IMR-90 (cell line): Measurements from ENCODE around the gene PDIA2. TPM values are rescaled to one million over a fixed set of nuclear protein-coding genes. Genes with fewer than 3 reads are reported as not detected.

Experiments used
- ATAC-seq: fragments of 200-7000 bp; cut with Tn5 transposase; 2 replicates; pipeline ENCODE4 v1.9.1; 2020; ENCODE audit warnings: low read depth, mild to moderate bottlenecking, moderate library complexity
- BruUV-seq: library from RNA; stranded (reverse); fragments of 400-500 nt; replicated peaks from 2 replicates; lab custom pipeline; 2021; lab: Mats Ljungman, UMichigan
- CTCF ChIA-PET: fragments of 300-600 bp; formaldehyde crosslinking; extraction: SDS; loops from one replicate; lab custom pipeline; 2021; ENCODE audit warnings: antibody characterized with exemption; lab: Yijun Ruan, JAX
- POLR2A ChIA-PET: fragments of 300-600 bp; sonication (Branson Sonifier 250); formaldehyde crosslinking; loops from one replicate; lab custom pipeline; 2022; ENCODE audit warnings: antibody characterized with exemption; ENCODE audit not compliant: unreplicated experiment; lab: Charles Lee
- DNase-seq: peaks from one replicate; pipeline ENCODE4 v3.0.0; 2013
- H2AFZ ChIP-seq: replicated peaks from 2 replicates; pipeline ENCODE3; 2013; ENCODE audit warnings: low read length, mild to moderate bottlenecking; ENCODE audit not compliant: poor library complexity
- H2AK5ac ChIP-seq: 2 replicates; pipeline ENCODE4 v1.6.1; 2013; ENCODE audit warnings: low read depth, low read length, inconsistent platforms
- H2AK9ac ChIP-seq: replicated peaks from 2 replicates; pipeline ENCODE3; 2013; ENCODE audit warnings: mild to moderate bottlenecking, low read depth, low read length, moderate library complexity; ENCODE audit not compliant: poor library complexity
- H2BK120ac ChIP-seq: 2 replicates; pipeline ENCODE4 v1.6.1; 2013; ENCODE audit warnings: low read depth, low read length, inconsistent platforms
- H2BK15ac ChIP-seq: 3 replicates; pipeline ENCODE4 v1.6.1; 2013; ENCODE audit warnings: low read depth, low read length, inconsistent platforms
- H2BK20ac ChIP-seq: 2 replicates; pipeline ENCODE4 v1.6.1; 2013; ENCODE audit warnings: low read depth, mild to moderate bottlenecking, inconsistent platforms, low read length, moderate library complexity
- H2BK5ac ChIP-seq: 2 replicates; pipeline ENCODE4 v1.6.1; 2013; ENCODE audit warnings: mild to moderate bottlenecking, low read depth, low read length, inconsistent platforms; ENCODE audit not compliant: poor library complexity, severe bottlenecking
- H3K14ac ChIP-seq: replicated peaks from 2 replicates; pipeline ENCODE4 v1.6.1; 2013; ENCODE audit warnings: low read depth, low read length, inconsistent platforms
- H3K18ac ChIP-seq: 2 replicates; pipeline ENCODE4 v1.6.1; 2013; ENCODE audit warnings: low read depth, low read length, control low read depth
- H3K23ac ChIP-seq: 2 replicates; pipeline ENCODE4 v1.6.1; 2013; ENCODE audit warnings: low read depth, low read length, inconsistent platforms
- H3K27ac ChIP-seq: 2 replicates; pipeline ENCODE4 v1.5.1; 2013; ENCODE audit warnings: mild to moderate bottlenecking, control low read depth, low read length; ENCODE audit not compliant: insufficient read depth
- H3K27me3 ChIP-seq: 2 replicates; pipeline ENCODE4 v1.6.1; 2013; ENCODE audit warnings: low read length; ENCODE audit not compliant: control insufficient read depth, insufficient read depth
- H3K36me3 ChIP-seq: 2 replicates; pipeline ENCODE4 v1.6.1; 2013; ENCODE audit warnings: low read length, mixed read lengths; ENCODE audit not compliant: control insufficient read depth, insufficient read depth
- H3K4ac ChIP-seq: 2 replicates; pipeline ENCODE4 v1.6.1; 2013; ENCODE audit warnings: low read depth, low read length, inconsistent platforms
- H3K4me1 ChIP-seq: 2 replicates; pipeline ENCODE4 v1.6.1; 2013; ENCODE audit warnings: low read length, mixed read lengths; ENCODE audit not compliant: control insufficient read depth, insufficient read depth
- H3K4me2 ChIP-seq: 2 replicates; pipeline ENCODE4 v1.6.1; 2013; ENCODE audit warnings: low read depth, mild to moderate bottlenecking, control low read depth, low read length, moderate library complexity
- H3K4me3 ChIP-seq: 2 replicates; pipeline ENCODE4 v1.5.1; 2013; ENCODE audit warnings: low read depth, mild to moderate bottlenecking, control low read depth, low read length, moderate library complexity; ENCODE audit not compliant: insufficient read depth
- H3K56ac ChIP-seq: 2 replicates; pipeline ENCODE4 v1.6.1; 2013; ENCODE audit warnings: low read length, inconsistent platforms; ENCODE audit not compliant: insufficient read depth; ENCODE audit errors: extremely low read depth
- H3K79me1 ChIP-seq, 2 experiments: 2 replicates each; pipeline ENCODE4 v1.6.1; 2013; ENCODE audit warnings: low read length in 2 of 2, inconsistent platforms in 1 of 2, low read depth in 1 of 2
- H3K9ac ChIP-seq: 2 replicates; pipeline ENCODE4 v1.6.1; 2013; ENCODE audit warnings: low read depth, low read length, control low read depth
- H3K9me1 ChIP-seq: 2 replicates; pipeline ENCODE4 v1.6.1; 2013; ENCODE audit warnings: low read length, inconsistent platforms; ENCODE audit not compliant: insufficient read depth
- H3K9me3 ChIP-seq: 2 replicates; pipeline ENCODE4 v1.6.1; 2013; ENCODE audit warnings: low read length; ENCODE audit not compliant: control insufficient read depth, insufficient read depth
- H4K20me1 ChIP-seq: 2 replicates; pipeline ENCODE4 v1.6.1; 2013; ENCODE audit warnings: low read length, inconsistent platforms; ENCODE audit not compliant: insufficient read depth
- H4K5ac ChIP-seq: 2 replicates; pipeline ENCODE4 v1.6.1; 2013; ENCODE audit warnings: mild to moderate bottlenecking, low read depth, low read length, control low read depth
- H4K8ac ChIP-seq, 2 experiments: 2 replicates each; pipeline ENCODE4 v1.6.1; 2013; ENCODE audit warnings: low read depth in 2 of 2, low read length in 2 of 2, control low read depth in 1 of 2, inconsistent platforms in 1 of 2
- H4K91ac ChIP-seq: 2 replicates; pipeline ENCODE4 v1.6.1; 2013; ENCODE audit warnings: low read depth, low read length, inconsistent platforms; ENCODE audit not compliant: insufficient read depth
- BHLHE40 ChIP-seq: fragments of 150-350 bp; IDR thresholded peaks from 2 replicates; pipeline ENCODE4 v1.6.1; 2016; ENCODE audit warnings: mild to moderate bottlenecking, low read depth, low read length
- CEBPB ChIP-seq: IDR thresholded peaks from 2 replicates; pipeline ENCODE4 v1.6.1; 2012; ENCODE audit warnings: low read depth, low read length, improper control_type of control experiment
- FOS ChIP-seq: fragments of 150-350 bp; IDR thresholded peaks from 2 replicates; pipeline ENCODE4 v1.6.1; 2016; ENCODE audit warnings: low read depth, low read length
- MAFK ChIP-seq: IDR thresholded peaks from 2 replicates; pipeline ENCODE4 v1.6.1; 2012; ENCODE audit warnings: low read depth, low read length, improper control_type of control experiment
- MAZ ChIP-seq: IDR thresholded peaks from 2 replicates; pipeline ENCODE4 v1.6.1; 2012; ENCODE audit warnings: low read depth, mild to moderate bottlenecking, low read length, improper control_type of control experiment, moderate library complexity, borderline replicate concordance
- MXI1 ChIP-seq: IDR thresholded peaks from 2 replicates; pipeline ENCODE4 v1.6.1; 2012; ENCODE audit warnings: low read depth, mild to moderate bottlenecking, low read length, moderate library complexity, borderline replicate concordance
- NFE2L2 ChIP-seq: fragments of 150-350 bp; IDR thresholded peaks from 2 replicates; pipeline ENCODE4 v1.6.1; 2016; ENCODE audit warnings: low read depth, mild to moderate bottlenecking, low read length
- POLR2A ChIP-seq: IDR thresholded peaks from 2 replicates; pipeline ENCODE4 v1.6.1; 2012; ENCODE audit warnings: mild to moderate bottlenecking, low read depth, low read length
- RAD21 ChIP-seq: IDR thresholded peaks from 2 replicates; pipeline ENCODE4 v1.6.1; 2012; ENCODE audit warnings: low read length, improper control_type of control experiment
- RCOR1 ChIP-seq: IDR thresholded peaks from 2 replicates; pipeline ENCODE4 v1.6.1; 2012; ENCODE audit warnings: mild to moderate bottlenecking, low read length, improper control_type of control experiment; ENCODE audit not compliant: insufficient replicate concordance
- RFX5 ChIP-seq: IDR thresholded peaks from 2 replicates; pipeline ENCODE4 v1.8.0; 2012; ENCODE audit warnings: low read depth, mild to moderate bottlenecking, low read length, moderate library complexity
- SMC3 ChIP-seq: fragments of 150-350 bp; IDR thresholded peaks from 2 replicates; pipeline ENCODE4 v1.6.1; 2016; ENCODE audit warnings: low read depth, mild to moderate bottlenecking, antibody characterized with exemption, low read length, moderate library complexity
- WGBS, 2 experiments: methylation state at CpG; one replicate each; pipeline versions ENCODE4 v1.1.5 to v1.1.7; 2013; ENCODE audit warnings: missing lambda C conversion rate in 2 of 2; ENCODE audit not compliant: insufficient read length in 1 of 2; ENCODE audit errors: extremely low coverage in 2 of 2; 5-methylcytosine and 5-hydroxymethylcytosine counted together
- dilution Hi-C: fragments of 300-500 bp; cut with HindIII; formaldehyde crosslinking; loops from one replicate; pipeline ENCODE4 v1.14.3; 2018; ENCODE audit warnings: low sequenced_read_pairs; ENCODE audit not compliant: unreplicated experiment
- in situ Hi-C: fragments of 300-500 bp; cut with MboI; formaldehyde crosslinking; loops from 3 replicates; pipeline ENCODE4 v1.14.3; 2019; ENCODE audit warnings: low sequenced_read_pairs, inconsistent platforms, mixed read lengths
- intact Hi-C: fragments of 100-400 bp; cut with micrococcal nuclease; formaldehyde crosslinking; loops from 2 replicates; pipeline ENCODE4 v1.10.0; 2022
- polyA plus RNA-seq, 3 experiments: library from polyadenylated mRNA; depleted of rRNA; stranded (reverse); fragments of >200 nt; gene quantifications; 2 replicates each; pipeline ENCODE4 v1.2.3, GENCODE V29; 2012; ENCODE audit warnings: low replicate concordance in 1 of 3
- total RNA-seq: library from RNA; depleted of rRNA; stranded (reverse); fragments of >200 nt; gene quantifications from 2 replicates; pipeline ENCODE4 v1.2.3, GENCODE V29; 2012
- TF ChIP-seq, protein P1 (sequence below): conservative IDR thresholded peaks from 2 replicates; pipeline ENCODE4 v1.5.1; 2012; ENCODE audit warnings: mild to moderate bottlenecking, low read depth, low read length, improper control_type of control experiment
- TF ChIP-seq, protein P2 (sequence below): fragments of 150-350 bp; IDR thresholded peaks from 2 replicates; pipeline ENCODE4 v1.6.1; 2016; ENCODE audit warnings: low read depth, mild to moderate bottlenecking, low read length, moderate library complexity, borderline replicate concordance
- TF ChIP-seq, protein P3 (sequence below): fragments of 150-350 bp; IDR thresholded peaks from 2 replicates; pipeline ENCODE4 v1.6.1; 2017; ENCODE audit warnings: mild to moderate bottlenecking, antibody characterized with exemption, low read length, low read depth

PDIA2 gene
- total and polyA plus RNA-seq, 2 of the 4 experiments (the other 2 are of a cell fraction), result 0.17 TPM; not detected in 1

DNA sequence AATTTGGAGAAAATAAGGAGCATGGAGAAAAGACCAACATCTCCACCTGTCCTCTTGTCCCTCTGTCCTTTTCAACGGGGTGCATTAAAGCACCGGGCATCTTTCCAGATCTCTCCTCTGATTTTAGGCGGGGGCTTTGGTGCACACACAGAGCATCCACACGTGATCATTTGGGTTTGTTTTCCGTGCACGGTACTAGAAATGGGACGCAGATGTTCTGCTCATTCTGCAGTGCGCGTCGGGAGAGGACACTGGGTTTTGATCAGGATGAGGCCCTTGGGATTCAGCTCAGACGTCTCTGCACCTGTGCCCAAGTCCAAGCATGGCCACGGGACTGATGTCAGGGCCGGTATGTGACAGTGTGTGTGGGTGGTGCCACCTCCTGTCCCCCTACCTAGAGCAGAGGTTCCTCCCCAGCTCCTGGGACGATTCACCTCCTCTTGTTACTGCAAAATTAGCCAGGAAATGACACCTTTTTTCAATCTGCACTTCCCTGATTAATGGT lies 31.9 kb downstream of the PDIA2 start:
- H3K23ac ChIP-seq, result no peak overlapping the region
- in situ Hi-C loops (no loop called here), dilution Hi-C loops (no loop called here), intact Hi-C loops (no loop called here)
- no peak overlapping the region for H2BK20ac ChIP-seq
- no peak for DNase-seq
- TF ChIP-seq CEBPB (no peak), RAD21 (no peak), MXI1 (no peak), SMC3 (no peak), FOS (no peak), BHLHE40 (no peak), NFE2L2 (no peak), MAFK (no peak), MAZ (no peak), RCOR1 (no peak), POLR2A (no peak), RFX5 (no peak)
- TF ChIP-seq, protein P1, sequence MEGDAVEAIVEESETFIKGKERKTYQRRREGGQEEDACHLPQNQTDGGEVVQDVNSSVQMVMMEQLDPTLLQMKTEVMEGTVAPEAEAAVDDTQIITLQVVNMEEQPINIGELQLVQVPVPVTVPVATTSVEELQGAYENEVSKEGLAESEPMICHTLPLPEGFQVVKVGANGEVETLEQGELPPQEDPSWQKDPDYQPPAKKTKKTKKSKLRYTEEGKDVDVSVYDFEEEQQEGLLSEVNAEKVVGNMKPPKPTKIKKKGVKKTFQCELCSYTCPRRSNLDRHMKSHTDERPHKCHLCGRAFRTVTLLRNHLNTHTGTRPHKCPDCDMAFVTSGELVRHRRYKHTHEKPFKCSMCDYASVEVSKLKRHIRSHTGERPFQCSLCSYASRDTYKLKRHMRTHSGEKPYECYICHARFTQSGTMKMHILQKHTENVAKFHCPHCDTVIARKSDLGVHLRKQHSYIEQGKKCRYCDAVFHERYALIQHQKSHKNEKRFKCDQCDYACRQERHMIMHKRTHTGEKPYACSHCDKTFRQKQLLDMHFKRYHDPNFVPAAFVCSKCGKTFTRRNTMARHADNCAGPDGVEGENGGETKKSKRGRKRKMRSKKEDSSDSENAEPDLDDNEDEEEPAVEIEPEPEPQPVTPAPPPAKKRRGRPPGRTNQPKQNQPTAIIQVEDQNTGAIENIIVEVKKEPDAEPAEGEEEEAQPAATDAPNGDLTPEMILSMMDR, result no peak
- TF ChIP-seq, protein P2, sequence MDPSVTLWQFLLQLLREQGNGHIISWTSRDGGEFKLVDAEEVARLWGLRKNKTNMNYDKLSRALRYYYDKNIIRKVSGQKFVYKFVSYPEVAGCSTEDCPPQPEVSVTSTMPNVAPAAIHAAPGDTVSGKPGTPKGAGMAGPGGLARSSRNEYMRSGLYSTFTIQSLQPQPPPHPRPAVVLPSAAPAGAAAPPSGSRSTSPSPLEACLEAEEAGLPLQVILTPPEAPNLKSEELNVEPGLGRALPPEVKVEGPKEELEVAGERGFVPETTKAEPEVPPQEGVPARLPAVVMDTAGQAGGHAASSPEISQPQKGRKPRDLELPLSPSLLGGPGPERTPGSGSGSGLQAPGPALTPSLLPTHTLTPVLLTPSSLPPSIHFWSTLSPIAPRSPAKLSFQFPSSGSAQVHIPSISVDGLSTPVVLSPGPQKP, result no peak
- TF ChIP-seq, protein P3, sequence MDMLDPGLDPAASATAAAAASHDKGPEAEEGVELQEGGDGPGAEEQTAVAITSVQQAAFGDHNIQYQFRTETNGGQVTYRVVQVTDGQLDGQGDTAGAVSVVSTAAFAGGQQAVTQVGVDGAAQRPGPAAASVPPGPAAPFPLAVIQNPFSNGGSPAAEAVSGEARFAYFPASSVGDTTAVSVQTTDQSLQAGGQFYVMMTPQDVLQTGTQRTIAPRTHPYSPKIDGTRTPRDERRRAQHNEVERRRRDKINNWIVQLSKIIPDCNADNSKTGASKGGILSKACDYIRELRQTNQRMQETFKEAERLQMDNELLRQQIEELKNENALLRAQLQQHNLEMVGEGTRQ, result no peak
- no peak overlapping the region for H2AK9ac ChIP-seq
- H4K91ac ChIP-seq, result no peak overlapping the region
- H3K79me1 ChIP-seq, result peaks cover 32 to 52% of the 10 kb centered on the region in 2 experiments
- no peak overlapping the region for H4K8ac ChIP-seq
- 90% methylated on average over 10 of the region's 14 CpGs; no CpG with 5 or more reads in 1 of the 2 experiments for WGBS, 2 experiments
- no TSS peak for BruUV-seq
- peaks cover 37% of the 10 kb centered on the region for H3K36me3 ChIP-seq
- no peak overlapping the region for H3K4ac ChIP-seq
- H3K14ac ChIP-seq, result no peak overlapping the region
- H3K27me3 ChIP-seq, result no peaks in the 10 kb centered on the region
- H3K18ac ChIP-seq, result no peak overlapping the region
- ChIA-PET CTCF (no interaction called here), POLR2A (no interaction called here)
- H2BK5ac ChIP-seq, result no peak overlapping the region
- no peaks in the 10 kb centered on the region for H3K4me1 ChIP-seq
- no peak overlapping the region for H2AFZ ChIP-seq
- H3K9ac ChIP-seq, result no peak overlapping the region
- H3K9me1 ChIP-seq, result no peaks in the 10 kb centered on the region; the same call in 1 of the 2 replicates
- H3K9me3 ChIP-seq, result no peaks in the 10 kb centered on the region
- no peak overlapping the region for H3K4me3 ChIP-seq
- ATAC-seq, result no peak
- no peak overlapping the region for H4K5ac ChIP-seq
- H4K20me1 ChIP-seq, result peaks cover 36% of the 10 kb centered on the region
- no peak overlapping the region for H2BK15ac ChIP-seq
- H3K27ac ChIP-seq, result no peak overlapping the region
- no peak overlapping the region for H2AK5ac ChIP-seq
- H2BK120ac ChIP-seq, result no peak overlapping the region
- no peak overlapping the region for H3K4me2 ChIP-seq
- no peak overlapping the region for H3K56ac ChIP-seq
